ENCODE data around the gene ANTKMT.

DNA sequence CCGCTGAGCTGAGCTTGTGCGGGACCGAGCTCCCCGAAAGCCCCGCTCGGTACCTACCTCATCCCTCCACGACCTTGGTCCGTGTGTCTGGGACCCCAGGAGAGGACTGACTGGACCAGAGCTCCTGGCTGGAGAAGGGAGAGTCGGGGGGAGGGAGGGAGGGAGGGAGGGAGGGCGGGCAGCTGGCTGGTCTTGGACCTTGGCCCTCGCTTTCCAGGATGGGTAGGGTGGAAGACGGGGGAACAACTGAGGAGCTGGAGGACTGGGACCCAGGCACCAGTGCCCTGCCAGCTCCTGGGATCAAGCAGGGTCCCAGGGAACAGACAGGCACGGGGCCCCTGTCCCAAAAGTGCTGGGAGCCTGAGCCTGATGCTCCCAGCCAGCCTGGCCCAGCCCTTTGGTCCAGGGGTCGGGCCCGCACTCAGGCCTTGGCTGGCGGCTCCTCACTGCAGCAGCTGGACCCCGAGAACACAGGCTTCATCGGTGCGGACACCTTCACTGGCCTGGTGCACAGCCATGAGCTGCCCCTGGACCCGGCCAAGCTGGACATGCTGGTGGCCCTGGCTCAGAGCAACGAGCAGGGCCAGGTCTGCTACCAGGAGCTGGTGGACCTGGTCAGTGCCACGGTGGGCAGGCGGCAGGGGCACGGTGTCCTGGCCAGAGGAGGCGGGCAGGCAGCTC is 44.9 kb upstream of the ANTKMT start:
- TF ChIP-seq POLR2AphosphoS5 (IDR thresholded peaks at IDR 0.05; ENCODE audit: low read depth, low read length) (no peak), TAF1 (IDR thresholded peaks at IDR 0.05; ENCODE audit: borderline replicate concordance, insufficient read depth, low read length) (no peak)
